HCEC 1CT (cell line): ENCODE measurements around the gene UBE2L3.
"Not testable (repeated sequence)": the region's sequence is repeated elsewhere in the genome, so short reads cannot be mapped to it uniquely, and the experiment has no call there.

ENCODE experiments used
- DNase-seq: peaks from one replicate; pipeline ENCODE4 v3.0.0-alpha.2; 2017

The UBE2L3 gene

DNA sequence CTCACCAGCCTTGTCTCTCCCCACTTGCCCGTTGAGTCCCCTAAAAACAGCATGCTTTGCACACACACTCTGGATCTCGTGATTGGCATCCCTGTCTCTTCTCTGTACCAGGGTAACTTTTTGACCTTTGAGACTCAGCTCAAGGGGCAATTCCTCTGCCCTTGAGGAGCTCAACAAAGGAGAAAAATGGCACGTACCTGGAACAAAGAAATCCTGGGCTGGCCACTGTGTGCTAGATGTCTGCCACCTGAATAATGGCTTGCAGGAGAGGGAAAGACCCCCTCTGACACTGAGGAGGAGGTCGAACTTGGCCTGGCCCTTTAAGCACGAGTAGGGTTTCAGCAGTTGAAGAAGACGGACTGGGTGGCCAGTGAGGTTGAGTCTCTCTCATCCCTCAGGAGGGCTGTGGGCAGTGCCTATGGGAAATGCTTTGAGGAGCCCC is 5.8 kb downstream of the UBE2L3 start:
- DNase-seq = no peak

DNA sequence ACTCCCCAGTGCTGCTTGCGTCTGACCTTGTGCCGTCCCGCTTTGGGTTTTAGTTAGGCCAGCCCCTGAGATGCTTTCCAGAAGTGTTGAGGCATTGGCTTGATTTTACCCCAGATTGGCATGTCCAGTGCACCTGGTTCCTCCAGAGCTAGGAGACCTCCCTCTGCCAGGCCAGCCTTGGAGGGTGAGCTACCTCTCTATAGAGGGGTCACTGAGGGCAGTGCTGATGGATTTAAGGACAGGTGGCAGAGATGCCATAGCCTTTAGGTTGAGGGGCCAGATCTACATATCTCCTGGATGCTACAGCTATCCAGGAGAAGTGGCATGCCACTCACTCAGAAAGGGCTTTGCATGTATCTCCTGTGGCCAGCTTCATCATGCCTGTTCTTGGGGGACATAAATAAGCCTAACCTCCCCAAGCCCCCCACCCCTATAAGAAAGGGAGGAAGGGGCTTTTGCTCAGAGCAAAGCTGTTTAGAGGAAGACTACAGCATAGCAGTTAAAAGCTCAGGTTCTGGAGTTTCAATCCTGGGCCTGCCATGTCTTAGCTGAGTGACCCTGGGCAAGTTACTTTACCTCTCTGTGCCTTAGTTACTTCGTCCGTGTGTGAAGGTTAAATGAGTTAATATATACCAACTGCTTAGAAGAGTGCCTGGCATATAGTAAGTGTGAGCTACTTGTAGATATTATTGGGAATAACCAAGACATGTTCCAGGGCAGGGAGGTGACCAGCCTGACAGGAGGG is 6.4 kb downstream of the UBE2L3 start:
- no peak for DNase-seq

DNA sequence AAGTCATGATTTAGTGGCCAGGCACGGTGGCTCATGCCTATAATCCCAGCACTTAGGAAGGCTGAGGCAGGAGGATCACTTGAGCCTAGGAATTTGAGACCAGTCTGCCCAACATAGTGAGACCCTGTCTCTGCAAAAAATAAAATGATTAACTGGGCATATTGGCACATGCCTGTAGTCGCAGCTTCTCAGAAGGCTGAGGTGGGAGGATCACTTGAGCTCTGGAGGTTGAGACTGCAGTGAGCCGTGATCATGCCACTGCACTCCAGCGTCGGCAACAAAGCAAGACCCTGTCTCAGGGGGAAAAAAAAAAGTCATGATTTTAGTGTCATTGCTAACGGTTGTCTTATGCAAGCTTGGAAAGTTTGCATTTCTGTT is 11.9 kb downstream of the UBE2L3 start:
- DNase-seq = no peak

DNA sequence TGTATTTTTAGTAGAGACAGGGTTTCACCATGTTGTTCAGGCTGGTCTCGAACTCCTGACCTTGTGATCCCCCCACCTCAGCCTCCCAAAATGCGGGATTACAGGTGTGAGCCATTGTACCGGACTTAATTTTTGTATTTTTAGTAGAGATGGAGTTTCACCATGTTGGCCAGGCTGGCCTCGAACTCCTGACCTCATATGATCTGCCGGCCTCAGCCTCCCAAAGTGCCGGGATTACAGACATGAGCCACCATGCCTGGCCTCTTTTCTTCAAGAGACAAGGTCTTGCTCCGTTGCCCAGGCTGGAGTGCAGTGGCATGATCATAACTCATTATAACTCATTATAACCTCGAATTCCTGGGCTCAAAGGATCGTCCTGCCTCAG is 13.1 kb downstream of the UBE2L3 start:
- DNase-seq = not testable (repeated sequence)

DNA sequence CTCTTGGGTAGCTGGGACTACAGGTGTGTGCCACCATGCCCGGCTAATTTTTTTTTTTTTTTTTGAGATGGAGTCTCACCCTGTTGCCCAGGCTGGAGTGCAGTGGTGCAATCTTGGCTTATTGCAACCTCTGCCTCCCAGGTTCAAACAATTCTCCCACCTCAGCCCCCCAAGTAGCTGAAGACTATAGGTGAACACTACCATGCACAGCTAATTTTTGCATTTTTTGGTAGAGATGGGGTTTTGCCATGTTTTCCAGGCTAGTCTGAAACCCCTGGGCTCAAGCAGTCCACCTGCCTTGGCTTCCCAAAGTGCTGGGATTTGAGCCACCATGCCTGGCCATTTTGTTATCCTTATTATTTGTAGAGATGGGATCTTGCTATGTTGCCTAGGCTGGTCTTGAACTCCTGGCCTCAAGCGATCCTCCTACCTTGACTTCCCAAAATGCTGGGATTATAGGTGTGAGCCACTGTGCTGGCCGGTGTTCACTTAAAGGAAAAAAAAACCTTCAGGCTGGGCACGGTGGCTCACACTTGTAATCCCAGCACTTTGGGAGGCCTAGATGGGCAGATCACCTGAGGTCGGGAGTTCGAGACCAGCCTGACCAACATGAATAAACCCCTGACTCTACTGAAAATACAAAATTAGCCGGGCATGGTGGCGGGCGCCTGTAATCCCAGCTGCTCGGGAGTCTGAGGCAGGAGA is 13.6 kb downstream of the UBE2L3 start:
- not testable (repeated sequence) for DNase-seq

DNA sequence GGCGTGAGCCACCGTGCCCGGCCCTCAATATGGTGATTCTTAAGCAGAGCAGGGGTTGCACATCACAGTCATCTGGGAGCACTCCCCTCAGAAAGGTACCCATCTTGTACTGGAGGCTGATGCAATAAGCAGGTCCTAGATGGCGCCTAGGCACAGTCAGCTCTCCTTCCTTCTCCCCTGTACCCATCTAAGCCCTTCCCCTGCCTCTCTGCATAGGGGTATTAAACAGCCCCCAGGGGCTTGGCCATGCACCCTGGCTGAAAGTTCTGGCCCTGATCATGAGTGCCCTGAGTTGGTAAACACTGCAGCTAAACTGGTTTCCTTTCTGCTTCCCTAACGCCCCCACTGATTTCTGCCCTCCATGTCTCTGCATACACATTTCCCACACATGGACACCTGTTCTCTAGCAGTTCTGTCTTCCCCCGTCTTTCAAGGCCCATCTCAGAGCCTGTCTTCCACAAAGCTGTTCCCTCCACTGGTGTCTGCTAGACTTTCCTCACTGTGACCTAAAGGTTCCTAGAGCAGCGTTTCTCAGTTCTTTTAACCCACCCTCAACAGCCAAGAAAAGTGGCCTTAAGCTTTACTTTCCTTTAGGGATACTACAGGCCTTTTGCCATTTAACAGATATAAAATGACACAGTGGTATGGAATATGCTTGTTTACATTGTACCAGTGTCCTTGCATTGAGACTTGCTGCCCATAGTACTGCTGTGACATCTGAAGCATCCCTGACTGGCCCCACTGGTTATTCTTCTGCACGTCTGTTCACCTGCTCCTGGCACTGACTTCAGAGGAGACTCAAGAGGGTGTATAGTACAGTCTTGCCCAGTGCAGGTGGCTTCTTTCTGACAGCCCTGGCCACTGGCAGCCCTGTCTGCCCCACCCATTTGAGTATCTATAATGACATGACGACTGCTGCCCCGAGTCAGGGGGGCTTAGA is 15.6 kb downstream of the UBE2L3 start:
- no peak for DNase-seq

DNA sequence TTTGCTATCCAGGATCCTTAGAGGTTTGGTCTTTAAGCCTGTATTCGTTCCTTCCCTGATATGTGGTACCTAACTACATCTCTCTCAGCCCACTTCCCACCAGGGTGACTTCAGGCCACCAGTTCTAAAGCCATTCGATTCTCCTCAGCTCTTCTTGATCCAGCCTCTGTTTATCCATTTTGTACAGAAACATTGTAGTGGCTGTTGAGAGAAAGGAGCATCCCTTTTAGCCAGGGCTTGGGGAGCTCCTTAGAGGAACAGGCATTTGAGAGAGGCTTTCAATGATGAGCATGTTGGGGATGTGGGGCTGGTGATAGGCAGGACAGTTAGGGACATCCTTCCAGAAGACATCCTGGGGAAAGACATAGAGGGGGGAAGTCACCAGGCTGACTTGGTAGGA is 17.9 kb downstream of the UBE2L3 start:
- no peak for DNase-seq

DNA sequence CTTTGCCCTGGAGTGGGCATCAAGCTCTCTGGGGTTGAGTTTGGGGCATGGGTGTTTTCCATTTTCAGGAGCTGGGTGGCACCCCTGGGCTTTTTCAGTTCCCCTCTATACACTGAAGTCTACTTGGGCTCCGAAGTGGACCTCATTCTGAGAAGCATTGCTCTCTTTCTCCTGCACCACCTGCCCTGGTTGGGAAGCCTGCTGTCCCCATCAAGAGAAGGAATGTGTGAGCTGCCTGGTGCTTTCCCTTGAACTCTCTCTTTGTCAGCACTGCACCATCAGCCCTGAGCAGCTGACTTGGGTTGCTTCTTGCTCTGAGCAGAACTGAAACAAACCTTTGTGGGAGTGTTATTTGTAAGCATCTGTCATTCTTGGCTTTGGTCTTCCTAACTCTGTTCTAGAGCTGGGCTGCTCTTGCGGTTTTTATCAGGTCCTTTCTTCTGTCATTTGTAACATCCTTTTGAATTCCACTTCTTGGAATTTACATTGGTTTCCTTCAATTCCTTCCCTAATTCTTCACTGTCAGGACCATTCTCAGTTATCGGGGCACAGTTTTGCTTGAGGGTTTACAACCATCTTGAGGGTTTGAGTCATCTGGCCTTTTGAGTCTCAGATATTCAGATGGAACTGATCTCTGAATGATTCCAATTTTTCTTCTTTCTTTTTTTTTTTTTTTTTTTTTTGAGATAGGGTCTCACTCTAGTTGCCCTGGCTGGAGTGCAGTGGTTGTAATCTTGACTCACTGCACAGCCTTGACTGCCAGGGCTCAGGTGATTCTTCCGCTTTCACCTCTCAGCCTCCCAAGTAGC is 20.5 kb downstream of the UBE2L3 start:
- DNase-seq = no peak

DNA sequence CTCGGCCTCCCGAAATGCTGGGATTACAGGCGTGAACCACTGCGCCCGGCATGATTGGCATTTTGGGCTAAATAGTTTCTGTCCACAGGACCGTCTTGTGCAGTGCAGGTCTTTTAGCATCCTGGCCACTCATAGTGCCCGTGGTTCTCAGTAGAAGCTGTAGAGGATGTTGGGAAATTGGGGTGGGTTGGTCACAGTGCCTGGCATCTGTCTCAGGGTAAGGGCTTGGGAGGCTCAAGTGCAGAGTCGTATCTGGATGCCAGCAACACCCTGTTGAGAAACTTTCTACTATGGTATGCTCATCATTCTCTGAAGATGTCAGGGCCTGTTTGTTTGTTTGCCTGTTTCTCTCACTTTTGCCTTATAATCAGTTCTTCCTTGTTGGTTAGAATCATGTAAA is 21.9 kb downstream of the UBE2L3 start:
- no peak for DNase-seq

DNA sequence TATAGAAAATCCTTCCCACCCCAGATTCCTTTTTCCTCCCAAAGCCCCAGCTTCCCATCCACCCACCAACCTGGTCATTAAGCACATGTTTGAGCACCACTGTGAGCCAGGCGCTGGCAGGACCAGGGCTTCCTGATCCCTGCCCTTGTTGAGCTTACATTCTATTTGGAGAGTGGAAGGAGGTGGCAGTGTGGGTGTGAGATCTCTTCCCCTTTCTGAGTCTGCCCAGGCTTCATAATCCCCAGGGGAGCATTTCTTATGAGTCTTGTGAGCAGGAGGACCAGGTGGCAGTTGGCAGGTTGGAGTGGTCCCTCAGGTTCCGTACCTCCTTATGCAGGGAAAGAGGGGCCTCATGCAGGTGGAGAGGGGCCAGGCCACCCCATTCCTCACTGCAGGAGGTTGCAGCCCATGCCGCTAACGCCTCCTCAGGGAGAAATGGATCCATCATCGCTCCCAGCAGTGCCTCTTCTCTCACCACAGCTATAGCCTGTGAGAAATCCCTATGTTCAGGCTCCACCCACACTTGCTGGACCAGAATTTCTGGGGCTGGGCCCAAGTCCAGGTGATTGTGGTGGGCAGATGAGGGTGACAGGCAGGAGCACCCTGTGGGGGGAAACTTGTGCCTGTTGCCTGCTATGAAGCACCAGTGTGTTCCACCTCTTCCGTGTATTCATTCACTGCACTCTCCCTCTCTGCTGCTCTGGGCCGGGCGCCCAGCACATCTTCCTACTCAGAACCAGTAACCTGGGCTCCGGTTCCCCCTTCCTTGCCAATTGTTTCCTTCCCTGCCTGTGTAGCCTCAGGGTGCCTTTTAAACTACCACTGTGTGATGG is 23.5 kb downstream of the UBE2L3 start:
- no peak for DNase-seq

DNA sequence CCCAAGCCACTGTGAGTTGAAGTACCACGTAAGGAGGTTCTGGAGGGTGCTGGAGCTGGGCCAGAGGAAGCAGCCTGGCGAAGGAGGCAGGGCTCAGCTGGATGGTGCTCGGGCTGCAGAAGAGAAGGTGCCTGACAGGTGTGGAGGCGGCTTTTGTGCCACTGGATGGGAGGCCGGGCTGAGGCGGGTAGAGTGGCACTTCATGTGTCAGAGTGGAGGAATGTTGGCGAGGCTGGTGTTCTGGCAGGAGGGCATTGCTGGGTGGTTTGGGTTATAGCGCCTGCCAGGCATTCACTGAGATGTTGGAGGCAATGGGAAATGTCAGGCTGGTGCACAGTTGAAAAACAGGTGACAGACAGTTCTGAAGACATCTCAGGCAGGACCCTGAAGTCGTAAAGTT is 24.2 kb downstream of the UBE2L3 start:
- DNase-seq = no peak

DNA sequence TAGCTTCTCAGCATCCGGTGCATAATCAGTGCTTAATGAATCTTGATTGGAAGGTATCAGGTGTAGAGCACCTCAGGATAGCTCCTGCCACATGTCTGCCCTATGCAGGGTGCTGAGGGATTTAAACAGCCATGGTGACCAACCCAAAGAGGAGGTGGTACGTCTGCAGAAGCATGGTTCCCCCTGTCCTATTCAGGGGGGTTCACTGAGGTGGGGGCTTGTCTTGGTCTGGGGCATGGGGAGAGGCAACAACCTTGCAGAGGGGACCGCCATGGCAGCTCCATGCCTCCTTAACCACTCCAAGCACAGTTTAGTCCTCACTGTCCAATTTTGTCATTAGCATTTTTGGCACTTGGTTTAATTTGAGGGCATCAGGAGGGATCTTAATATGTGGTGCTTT is 24.9 kb downstream of the UBE2L3 start:
- no peak for DNase-seq

DNA sequence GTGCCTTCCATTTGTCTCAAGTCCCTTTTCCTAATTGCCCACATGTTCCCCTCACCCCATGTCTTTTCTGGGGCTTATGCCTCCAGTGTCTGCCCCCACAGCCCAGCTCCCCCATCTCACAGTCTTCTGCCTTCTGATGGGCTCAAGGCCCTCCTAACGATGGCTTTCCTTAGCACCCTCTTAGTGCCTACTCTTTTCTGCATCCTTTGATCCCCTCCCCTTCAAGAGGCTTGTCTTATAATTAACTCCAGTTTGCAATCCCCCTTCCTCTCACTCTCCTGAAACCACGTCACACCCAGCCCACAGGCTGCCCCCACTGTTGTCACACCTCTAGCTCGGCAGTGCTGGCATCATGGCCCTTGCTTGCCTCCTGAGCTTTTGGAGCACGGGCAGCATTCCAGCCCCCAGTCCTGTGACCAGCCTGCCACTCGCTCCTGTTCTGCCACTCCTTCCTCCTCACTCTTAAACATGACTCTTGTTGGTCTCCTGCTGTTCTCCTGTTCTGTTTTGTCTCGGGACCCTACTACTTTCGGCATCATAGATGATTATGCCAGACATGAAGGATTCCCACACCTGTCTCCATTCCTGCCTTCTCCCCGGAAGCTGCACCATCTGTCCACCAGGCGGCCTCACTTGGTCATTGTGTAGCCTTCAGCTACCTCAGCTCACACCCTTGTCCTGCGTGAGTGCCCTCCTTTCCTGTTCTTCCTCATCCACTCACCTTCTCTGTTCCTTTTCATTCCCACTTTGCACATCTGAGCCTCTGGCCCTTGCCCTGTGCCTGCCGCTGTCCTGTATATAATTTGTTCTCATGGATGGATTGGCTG is 26.1 kb downstream of the UBE2L3 start:
- no peak for DNase-seq

DNA sequence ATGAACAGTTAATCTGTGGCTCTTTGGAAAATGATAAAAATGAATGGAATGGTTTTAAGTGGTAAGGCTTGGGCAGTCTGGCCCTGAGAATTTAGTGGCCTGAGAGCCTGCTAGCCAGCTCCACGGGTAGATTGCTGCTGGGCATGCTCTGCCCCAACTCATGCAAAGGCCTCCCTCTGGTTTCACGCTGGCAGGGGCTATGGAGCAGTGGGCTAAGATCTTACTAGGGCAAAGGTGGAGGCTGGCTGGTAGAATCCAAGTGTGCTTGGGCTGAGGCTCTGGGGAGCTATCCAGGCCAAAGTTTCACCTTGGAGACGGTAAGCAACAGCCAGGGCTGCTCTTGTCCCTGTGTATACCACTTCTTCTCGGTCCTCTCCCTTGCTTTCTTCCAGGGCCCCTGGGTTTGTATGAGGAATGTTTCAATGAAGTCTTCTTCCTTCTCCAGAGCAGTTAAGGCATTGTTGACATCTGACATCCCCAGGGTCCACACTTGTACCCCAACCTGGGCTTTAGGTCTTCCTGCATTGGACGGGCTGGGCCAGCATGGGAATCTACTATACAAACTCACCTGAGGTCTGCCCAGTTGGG is 27.4 kb downstream of the UBE2L3 start:
- no peak for DNase-seq

DNA sequence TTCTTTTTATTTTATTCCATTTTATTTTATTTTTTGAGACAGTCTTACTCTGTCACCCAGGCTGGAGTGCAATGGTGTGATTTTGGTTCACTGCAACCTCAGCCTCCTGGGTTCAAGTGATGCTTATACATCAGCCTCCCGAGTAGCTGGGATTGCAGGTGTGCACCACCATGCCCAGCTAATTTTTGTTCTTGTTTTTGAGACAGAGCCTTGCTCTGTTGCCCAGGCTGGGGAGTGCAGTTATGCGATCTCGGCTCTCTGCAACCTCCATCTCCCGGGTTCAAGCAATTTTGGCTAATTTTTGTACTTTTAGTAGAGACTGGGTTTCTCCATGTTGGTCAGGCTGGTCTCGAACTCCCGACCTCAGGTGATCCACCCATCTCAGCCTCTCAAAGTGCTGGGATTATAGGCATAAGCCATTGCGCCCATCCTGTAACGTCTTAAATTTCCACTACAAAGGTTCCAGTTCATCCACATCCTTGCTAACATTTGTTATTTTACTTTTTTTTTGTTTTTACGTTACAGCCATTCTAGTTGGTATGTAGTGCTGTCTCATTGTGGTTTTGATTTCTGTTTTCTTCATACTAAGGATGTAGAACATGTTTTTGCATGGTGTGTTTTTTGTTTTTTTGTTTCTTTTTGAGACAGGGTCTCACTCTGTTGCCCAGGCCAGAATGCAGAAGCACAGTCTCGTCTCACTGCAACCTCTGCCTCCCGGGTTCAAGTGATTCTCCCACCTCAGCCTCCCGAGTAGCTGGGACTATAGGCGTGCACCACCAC is 29.0 kb downstream of the UBE2L3 start:
- DNase-seq = not testable (repeated sequence)

DNA sequence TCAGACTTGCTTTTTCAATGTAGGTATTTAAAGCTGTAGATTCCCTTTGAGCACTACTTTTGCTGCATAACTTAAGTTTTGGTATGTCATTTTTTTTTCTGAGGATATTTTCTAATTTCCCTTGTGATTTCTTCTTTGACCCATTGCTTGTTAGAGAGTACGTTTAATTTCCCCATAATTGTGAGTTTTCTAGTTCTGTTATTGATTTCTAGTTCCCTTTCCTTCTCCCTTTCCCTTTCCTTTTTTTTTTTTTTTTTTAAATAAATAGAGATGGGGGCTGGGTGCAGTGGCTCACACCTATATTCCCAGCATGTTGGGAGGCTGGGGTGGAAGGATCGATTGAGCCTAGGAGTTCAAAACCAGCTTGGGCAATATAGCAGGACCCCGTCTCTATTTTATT is 30.8 kb downstream of the UBE2L3 start:
- DNase-seq = no peak

DNA sequence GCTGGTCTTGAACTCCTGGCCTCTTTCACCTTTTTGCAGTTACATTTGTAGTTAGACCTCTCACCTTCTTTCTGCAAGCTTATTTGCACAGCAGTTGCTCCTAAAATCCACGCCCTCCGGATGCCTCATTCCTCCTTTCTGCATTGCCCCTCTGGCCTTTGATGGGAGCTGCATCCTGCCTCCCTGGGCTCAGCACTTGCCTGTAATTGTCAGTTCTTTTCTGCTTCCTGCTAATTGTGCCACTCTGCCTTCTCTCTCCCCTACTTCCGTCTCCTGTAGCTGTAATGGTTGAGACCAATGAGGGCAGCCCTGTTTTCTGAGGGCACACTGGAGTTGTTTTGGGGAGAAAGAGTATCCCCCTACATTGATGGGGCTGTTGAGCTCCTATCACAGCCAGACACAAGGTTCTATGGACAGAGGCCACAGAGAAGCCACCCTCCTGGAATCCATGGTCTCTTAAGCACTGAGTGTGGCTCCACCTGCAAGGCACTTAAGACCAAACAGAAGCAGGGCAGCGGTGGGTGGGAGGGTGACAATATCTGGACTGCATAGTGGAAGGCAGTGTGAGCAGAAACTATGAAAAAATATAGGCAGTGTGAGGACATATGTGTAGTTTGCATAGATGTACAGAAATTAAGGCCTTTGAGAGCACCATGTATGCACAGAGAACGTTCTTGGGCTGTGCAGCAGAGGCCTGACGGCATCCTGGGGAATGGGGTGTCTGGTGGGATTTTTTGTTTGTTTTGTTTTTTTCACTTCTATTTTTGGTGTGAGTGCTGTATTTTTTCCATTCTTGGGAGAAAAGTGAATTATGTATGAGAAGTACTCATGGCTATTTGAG is 31.8 kb downstream of the UBE2L3 start:
- no peak for DNase-seq

DNA sequence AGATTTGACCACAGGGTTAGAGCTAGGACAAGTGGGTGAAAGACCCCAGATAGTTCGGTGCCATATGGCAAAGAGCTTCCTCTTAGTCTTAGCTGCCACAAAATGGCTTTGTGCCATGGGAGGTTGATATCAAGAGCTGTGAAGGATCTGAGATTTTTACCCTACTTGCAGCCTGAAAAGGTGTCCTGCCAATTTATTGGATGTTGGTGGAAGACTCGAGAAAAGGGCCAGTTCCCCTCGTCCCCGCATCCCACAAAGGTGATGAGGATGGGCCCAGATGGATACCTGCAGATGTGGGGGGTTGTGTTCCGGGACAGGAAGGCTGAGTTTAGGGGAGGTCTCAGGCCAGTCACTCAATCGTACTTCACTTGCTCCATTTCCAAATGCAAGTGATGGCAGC is 35.1 kb downstream of the UBE2L3 start:
- DNase-seq = no peak

DNA sequence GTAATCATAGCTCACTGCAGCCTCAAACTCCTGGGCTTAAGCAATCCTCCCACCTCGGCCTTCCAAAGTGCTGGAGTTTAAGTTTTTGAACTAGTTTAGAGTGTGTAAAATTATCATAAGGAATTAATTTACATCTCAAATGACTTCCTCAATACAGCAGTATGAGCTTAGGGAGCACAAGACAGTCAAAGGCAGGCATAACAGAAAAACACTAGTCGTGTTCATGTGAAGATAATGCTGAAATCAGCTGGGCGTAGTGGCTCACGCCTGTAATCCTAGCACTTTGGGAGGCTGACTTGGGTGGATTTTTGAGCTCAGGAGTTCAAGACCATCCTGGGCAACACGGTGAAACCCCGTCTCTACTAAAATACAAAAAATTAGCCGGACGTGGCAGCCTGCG is 36.5 kb downstream of the UBE2L3 start:
- no peak for DNase-seq
